ENCODE measurements around the gene PTP4A2. TPM values are rescaled to one million over a fixed set of nuclear protein-coding genes. Genes with fewer than 3 reads are reported as not detected.

PTP4A2 gene
- total RNA-seq, 4 donors from 2014 or later: 160 to 241 (median 173) TPM

GRCh38 chr1:31886866-31887265 lies 51.3 kb downstream of the PTP4A2 start:
- no peak overlapping the region for H3K4me3 ChIP-seq
- intact Hi-C loops (cut with DNase I): no loop called here
- H3K9me3 ChIP-seq: no peaks in the 10 kb centered on the region
- H3K4me1 ChIP-seq: no peaks in the 10 kb centered on the region
- no peaks in the 10 kb centered on the region for H3K36me3 ChIP-seq
- no peak for TF ChIP-seq POLR2AphosphoS5 (IDR thresholded peaks at IDR 0.05)
- no peak for TF ChIP-seq EP300 (IDR thresholded peaks at IDR 0.05)
- no peak for TF ChIP-seq POLR2A (IDR thresholded peaks at IDR 0.05; ENCODE audit: low read depth)
- TF ChIP-seq, protein P1, sequence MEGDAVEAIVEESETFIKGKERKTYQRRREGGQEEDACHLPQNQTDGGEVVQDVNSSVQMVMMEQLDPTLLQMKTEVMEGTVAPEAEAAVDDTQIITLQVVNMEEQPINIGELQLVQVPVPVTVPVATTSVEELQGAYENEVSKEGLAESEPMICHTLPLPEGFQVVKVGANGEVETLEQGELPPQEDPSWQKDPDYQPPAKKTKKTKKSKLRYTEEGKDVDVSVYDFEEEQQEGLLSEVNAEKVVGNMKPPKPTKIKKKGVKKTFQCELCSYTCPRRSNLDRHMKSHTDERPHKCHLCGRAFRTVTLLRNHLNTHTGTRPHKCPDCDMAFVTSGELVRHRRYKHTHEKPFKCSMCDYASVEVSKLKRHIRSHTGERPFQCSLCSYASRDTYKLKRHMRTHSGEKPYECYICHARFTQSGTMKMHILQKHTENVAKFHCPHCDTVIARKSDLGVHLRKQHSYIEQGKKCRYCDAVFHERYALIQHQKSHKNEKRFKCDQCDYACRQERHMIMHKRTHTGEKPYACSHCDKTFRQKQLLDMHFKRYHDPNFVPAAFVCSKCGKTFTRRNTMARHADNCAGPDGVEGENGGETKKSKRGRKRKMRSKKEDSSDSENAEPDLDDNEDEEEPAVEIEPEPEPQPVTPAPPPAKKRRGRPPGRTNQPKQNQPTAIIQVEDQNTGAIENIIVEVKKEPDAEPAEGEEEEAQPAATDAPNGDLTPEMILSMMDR (IDR thresholded peaks at IDR 0.05): no peak
- 81% methylated on average over 3 of the region's 3 CpGs for WGBS
- no peak for DNase-seq (ENCODE audit: extremely low spot score)
- H3K27me3 ChIP-seq: no peaks in the 10 kb centered on the region
- H3K27ac ChIP-seq (replicated peaks in 1 of 4): no peak overlapping the region

DNA sequence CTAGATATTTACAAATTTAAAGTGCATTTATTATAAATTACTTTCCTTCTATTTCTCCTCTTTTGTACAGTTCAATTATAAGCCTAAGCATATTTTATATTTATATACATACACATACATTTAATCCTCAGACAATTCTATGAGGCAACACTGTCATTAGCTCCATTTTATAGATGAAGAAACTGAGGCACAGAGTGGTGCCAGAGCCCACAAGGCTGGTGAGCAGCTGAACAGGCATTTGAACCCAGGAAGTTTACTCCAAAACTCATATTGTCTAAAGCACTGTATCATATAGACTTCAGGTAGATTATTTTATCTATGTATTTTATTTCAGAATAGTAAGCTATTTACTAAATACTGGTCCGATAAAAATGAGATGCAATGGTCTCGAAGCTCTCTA lies 52.3 kb downstream of the PTP4A2 start:
- no peak overlapping the region for H3K4me3 ChIP-seq
- intact Hi-C loops (cut with DNase I): no loop called here
- TF ChIP-seq, protein P1 (IDR thresholded peaks at IDR 0.05): no peak
- TF ChIP-seq EP300 (IDR thresholded peaks at IDR 0.05) (no peak), POLR2AphosphoS5 (IDR thresholded peaks at IDR 0.05) (no peak), POLR2A (IDR thresholded peaks at IDR 0.05; ENCODE audit: low read depth) (no peak)

GRCh38 chr1:31883357-31883942 lies 54.7 kb downstream of the PTP4A2 start:
- intact Hi-C loops (cut with DNase I): no loop called here
- H3K27me3 ChIP-seq: no peaks in the 10 kb centered on the region
- H3K4me1 ChIP-seq: peaks cover 0 to 6% (median 5%) of the 10 kb centered on the region in 4 donors
- TF ChIP-seq, protein P1 (IDR thresholded peaks at IDR 0.05): no peak
- TF ChIP-seq POLR2A (IDR thresholded peaks at IDR 0.05; ENCODE audit: low read depth) (no peak), POLR2AphosphoS5 (IDR thresholded peaks at IDR 0.05) (no peak), EP300 (IDR thresholded peaks at IDR 0.05) (no peak)
- H3K27ac ChIP-seq (replicated peaks in 1 of 4): no peak overlapping the region
- DNase-seq (ENCODE audit: extremely low spot score): no peak
- no peaks in the 10 kb centered on the region for H3K36me3 ChIP-seq
- H3K4me3 ChIP-seq: no peak overlapping the region
- 100% methylated on average over 3 of the region's 3 CpGs for WGBS
- H3K9me3 ChIP-seq: no peaks in the 10 kb centered on the region

More for the DNA sequence above, 52.3 kb downstream of the PTP4A2 start:
- H3K36me3 ChIP-seq: no peaks in the 10 kb centered on the region
- H3K27me3 ChIP-seq: no peaks in the 10 kb centered on the region
- H3K4me1 ChIP-seq: peaks cover 0 to 6% (median 3%) of the 10 kb centered on the region in 4 donors
- DNase-seq (ENCODE audit: extremely low spot score): no peak
- no peaks in the 10 kb centered on the region for H3K9me3 ChIP-seq
- WGBS: 97% methylated on average over 2 of the region's 2 CpGs
- H3K27ac ChIP-seq (replicated peaks in 1 of 4): no peak overlapping the region

- WGBS: 35% methylated on average over 5 of the region's 5 CpGs
- no peaks in the 10 kb centered on the region for H3K36me3 ChIP-seq
These were observed 56.5 kb downstream of the PTP4A2 start for GRCh38 chr1:31881688-31882000.

More at GRCh38 chr1:31881688-31882000, 56.5 kb downstream of the PTP4A2 start:
- TF ChIP-seq EP300 (IDR thresholded peaks at IDR 0.05) (no peak), POLR2AphosphoS5 (IDR thresholded peaks at IDR 0.05) (no peak), POLR2A (IDR thresholded peaks at IDR 0.05; ENCODE audit: low read depth) (no peak)
- TF ChIP-seq, protein P1 (IDR thresholded peaks at IDR 0.05): no peak
- H3K9me3 ChIP-seq: no peaks in the 10 kb centered on the region
- H3K4me3 ChIP-seq: no peak overlapping the region
- H3K27me3 ChIP-seq: no peaks in the 10 kb centered on the region
- no peak for DNase-seq (ENCODE audit: extremely low spot score)
- H3K4me1 ChIP-seq: peaks cover 0 to 6% (median 5%) of the 10 kb centered on the region in 4 donors
- no peak overlapping the region for H3K27ac ChIP-seq (replicated peaks in 1 of 4)
- intact Hi-C loops (cut with DNase I): no loop called here
